Esophagus mucosa (tissue), 1 donor: ENCODE results near the gene TNRC6C. TPM values are rescaled to one million over a fixed set of nuclear protein-coding genes. Genes with fewer than 3 reads are reported as not detected.

Experiments
- ATAC-seq: fragments of 200-7000 bp; cut with Tn5 transposase; one replicate; pipeline ENCODE4 v1.9.1; 2020
- total RNA-seq: library from RNA; stranded (reverse); gene quantifications from one replicate; pipeline ENCODE4 v1.2.4, GENCODE V29; 2023
- donor health status: DM: yes; HTN: yes; CAD: no.

The TNRC6C gene, protein sequence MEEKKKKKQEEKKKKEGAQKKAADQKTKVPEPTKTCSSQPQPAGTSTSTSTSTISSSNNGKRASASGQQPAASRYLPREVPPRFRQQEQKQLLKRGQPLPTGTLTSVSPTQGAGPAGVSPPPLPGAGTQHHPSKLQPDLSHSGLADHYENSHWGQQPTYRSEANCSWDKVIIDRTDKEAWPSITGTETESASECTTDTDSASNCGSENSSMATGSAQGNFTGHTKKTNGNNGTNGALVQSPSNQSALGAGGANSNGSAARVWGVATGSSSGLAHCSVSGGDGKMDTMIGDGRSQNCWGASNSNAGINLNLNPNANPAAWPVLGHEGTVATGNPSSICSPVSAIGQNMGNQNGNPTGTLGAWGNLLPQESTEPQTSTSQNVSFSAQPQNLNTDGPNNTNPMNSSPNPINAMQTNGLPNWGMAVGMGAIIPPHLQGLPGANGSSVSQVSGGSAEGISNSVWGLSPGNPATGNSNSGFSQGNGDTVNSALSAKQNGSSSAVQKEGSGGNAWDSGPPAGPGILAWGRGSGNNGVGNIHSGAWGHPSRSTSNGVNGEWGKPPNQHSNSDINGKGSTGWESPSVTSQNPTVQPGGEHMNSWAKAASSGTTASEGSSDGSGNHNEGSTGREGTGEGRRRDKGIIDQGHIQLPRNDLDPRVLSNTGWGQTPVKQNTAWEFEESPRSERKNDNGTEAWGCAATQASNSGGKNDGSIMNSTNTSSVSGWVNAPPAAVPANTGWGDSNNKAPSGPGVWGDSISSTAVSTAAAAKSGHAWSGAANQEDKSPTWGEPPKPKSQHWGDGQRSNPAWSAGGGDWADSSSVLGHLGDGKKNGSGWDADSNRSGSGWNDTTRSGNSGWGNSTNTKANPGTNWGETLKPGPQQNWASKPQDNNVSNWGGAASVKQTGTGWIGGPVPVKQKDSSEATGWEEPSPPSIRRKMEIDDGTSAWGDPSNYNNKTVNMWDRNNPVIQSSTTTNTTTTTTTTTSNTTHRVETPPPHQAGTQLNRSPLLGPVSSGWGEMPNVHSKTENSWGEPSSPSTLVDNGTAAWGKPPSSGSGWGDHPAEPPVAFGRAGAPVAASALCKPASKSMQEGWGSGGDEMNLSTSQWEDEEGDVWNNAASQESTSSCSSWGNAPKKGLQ (N-terminal part only)
- 6.8 TPM for total RNA-seq

DNA sequence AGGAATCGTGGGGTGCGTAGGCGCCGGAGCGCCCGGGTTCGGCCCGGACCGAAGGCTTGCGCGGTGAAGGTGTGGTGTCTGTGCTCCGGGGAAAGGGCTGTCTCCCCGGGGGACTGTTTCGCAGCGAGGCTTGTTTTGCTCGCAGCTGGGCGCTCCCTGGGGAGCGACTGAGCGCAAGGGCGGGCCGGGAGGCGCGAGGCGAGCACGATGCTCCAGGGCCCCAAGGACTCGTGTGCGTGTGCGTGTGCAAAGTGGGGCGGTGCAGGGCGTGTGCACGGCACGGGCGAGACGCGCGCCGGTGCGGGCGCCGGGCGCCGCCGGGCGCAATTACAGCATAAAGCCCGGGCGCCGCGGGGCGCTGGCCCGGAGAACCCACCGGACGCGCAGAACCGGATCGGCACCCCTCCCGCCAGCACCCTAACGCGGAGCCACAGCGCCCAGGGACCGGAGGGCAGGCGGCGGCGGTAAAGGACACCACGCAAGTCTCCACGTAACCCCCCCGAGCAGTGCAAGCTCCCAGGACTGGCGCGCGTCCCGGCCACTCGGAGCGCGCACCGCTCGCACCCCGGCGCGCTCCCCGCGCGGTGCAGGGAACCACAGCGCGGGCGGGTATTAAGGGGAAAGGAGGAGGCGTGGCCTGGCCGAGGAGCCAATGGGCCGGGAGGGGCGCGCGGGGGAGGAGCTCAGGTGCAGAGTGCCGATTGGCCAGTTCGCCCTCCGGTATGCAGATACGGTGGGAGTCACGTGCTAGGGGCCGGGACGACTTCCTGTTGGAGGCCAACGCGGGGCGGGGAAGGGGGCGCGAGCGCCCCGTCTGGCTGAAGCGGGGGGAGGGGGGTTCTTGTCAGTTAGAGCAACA is at the start of gene TNRC6C:
Gene TNRC6C (plus strand): TSS at position 847 of the 859 bp plus-strand sequence. CDS start 45,504 bp downstream, outside the sequence.
- peak; percentile 100 for ATAC-seq

DNA sequence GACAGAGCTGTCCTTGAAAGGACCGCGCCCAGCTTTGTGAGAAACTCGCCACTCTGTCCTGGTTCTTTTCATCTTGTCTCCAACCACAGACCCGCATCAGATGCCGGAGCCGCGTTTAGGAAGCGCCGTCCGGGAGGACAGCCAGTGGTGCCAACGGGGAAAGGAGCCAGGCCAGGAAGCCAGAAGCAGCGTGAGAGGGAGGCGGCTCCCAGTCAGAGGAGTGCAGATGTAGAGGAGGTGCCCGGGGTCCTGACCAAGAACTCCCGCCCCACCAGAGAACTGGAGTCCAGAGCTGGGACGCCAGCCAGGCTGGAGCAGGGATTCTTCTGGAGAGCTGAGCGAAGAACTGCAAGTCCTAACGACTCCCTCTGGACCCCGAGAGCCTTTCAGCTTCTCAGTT is 49.3 kb upstream of the TNRC6C start:
- no peak for ATAC-seq

- no peak for ATAC-seq
Measured at GRCh38 chr17:77909816-77910215, 48.7 kb upstream of the TNRC6C start.

DNA sequence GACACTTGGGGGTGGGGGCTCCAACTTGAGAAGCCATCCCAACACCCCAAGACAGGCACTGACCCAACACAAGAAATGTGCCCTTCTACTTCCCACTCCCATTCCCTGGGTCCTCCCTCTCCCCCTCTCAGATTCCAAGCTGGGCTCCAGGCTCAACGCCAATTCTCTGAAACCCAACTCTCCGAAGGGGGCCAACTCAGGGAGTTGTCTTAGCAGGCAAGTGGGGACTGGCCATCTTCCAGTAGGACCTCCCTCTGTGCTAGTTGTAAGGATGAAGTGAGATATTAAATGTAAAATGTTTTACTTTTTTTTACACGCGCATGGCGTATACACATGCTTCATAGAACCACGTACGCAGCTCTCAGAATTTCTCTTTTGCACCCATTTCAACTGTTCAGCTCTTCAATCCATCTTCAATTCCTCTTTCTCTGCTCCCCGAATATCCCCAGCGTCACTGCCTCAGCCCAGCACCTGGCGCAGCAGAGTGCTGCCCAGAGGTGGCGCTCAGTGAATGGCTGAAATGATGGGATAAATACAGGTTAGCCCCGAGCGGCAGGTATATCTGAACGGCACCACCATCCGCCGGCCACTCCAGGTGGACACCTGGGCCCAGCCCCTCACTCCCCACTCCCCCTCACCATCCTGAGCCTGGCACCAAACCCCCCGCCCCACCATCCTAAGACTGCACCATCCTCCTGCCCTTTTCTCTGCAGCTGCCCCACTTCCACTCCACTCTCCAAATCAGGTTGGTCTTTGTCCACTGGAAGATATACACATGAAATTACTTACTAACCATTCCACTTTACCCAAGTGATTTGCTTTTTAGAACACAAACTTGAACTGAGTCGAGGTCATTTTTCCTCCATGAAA is 43.9 kb upstream of the TNRC6C start:
- ATAC-seq = peak; percentile 44

- ATAC-seq = no peak
Measured at GRCh38 chr17:77915594-77916021, 42.9 kb upstream of the TNRC6C start.

DNA sequence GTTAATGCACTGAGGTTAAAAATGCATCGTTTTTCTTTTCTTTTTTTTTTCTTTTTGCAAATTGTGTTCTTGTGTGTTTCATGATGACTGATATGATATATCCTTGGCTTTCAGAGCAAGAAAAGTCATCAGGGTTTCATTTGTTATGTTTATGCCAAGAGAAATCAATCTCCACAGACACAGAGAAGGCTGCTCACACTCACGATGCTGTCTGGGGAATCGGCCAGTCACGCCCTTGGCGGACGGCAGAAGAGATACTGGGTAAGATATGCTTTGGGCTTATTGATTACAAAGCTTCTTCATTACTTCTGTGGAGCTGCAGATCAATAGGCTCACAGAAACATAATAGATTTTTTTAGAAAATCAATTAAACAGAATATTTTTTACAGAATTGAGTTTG is 42.2 kb upstream of the TNRC6C start:
- no peak for ATAC-seq

DNA sequence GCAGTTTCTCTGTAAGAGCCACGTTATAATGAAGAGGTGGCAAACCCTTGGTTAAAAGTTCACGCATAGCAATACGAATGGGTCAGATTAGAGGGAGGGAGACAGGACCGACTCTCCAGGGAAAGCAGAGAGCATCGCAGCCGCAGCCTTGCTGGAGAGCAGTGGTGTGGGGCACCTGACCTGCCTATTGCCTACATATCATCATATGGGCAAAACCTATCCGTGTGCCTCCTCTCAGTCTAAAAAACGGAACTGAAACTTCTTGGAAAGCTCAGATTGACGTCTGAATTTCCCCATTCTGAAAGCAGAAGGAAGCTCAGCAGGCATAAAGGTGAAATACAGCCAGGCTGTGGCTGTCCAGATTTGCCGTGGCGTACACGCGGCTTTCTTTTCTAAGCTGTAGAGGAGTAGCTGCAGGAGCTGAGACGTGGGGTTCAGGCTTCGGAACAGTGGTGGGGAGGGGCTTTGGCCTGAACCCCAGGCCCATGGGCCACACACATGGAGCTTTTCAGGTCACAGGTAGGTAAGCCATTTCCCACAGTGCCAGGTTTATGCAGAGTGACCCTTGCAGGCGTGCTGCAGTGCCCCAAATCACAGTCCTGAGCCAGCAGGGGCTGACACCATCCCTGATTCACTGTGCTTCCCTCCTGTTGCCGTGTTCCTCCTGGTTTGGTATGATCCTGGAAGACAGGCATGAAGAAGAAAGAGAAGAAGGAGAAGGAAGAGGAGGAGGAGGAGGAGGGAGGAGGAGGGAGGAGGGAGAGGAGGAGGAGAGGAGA is 41.6 kb upstream of the TNRC6C start:
- no peak for ATAC-seq

DNA sequence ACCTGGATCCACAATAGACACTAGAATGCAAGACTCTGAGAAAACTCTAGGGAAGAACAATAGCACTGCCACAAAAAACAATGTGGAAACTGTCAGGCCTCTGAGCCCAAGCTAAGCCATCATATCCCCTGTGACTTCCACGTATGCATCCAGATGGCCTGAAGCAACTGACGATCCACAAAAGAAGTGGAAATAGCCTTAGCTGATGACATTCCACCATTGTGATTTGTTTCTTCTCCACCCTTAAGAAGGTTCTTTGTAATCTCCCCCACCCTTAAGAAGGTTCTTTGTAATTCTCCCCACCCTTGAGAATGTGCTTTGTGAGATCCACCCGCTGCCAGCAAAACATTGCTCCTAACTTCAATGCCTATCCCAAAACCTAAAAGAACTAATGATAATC is 39.2 kb upstream of the TNRC6C start:
- no peak for ATAC-seq

GRCh38 chr17:77923135-77923534 is 35.4 kb upstream of the TNRC6C start:
- no peak for ATAC-seq

DNA sequence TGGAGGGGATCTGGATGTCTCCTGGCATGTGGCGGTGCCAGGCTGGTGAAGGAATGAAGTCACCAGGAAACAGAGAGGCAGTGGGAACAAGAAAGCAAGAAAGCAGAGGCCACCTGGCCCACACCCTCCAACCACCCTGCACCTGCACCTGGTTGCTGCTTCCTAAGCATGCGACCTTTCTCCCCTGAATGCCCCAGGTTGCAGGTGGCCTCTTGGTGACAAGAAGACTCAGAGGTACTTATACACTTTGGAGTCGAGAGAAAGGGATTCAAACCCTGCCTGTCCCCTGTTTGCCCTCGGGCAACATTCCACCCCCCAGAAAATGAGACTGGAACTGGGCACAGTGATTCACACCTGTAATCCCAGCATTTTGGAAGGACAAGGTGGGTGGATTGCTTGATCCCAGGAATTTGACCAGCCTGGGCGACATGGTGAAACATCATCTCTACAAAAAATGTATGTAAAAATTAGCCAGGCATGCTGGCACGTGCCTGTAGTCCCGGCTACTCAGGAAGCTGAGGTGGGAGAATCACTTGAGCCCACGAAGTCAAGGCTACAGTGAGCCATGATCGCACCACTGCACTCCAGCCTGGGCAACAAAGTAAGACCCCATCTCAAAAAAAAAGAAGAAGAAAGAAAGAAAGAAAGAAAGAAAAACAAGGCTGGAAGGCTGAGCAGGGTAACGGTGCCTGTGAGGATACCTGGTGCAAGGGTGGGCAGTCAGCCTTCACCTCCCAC is 34.6 kb upstream of the TNRC6C start:
- ATAC-seq = no peak

- no peak for ATAC-seq
Measured at GRCh38 chr17:77924757-77925336, 33.7 kb upstream of the TNRC6C start.

DNA sequence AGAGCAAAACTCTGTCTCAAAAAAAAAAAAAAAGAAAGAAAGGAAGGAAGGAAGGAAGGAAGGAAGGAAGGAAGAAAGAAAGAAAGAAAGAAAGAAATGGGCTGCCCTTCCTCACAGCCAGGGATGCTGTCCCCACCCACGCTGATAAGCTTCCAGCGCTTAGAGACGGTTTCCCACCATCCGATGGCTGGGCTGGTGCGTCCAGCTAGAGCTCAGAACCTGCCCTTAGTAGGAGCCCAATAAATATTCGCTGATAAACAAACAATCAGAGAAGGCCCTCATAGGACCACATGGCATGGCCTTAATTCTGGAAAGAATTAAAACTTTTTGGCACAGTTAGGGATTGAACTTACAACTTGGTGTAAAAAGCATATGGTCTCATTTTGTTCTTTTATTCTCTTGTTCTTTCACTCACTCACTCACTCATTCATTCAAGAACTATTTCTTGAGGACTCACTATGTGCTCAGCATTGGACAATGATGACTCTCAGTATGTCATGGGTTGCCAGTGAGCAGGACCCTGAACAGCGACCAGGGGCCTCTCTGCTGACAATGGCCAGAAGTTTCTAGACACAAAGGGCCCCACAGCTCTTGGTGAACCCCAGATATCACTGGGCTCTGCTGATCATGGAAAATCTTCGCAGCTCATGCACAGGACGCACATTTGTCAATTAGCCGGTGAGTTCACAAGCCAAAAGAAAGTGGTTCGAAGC is 32.5 kb upstream of the TNRC6C start:
- no peak for ATAC-seq

DNA sequence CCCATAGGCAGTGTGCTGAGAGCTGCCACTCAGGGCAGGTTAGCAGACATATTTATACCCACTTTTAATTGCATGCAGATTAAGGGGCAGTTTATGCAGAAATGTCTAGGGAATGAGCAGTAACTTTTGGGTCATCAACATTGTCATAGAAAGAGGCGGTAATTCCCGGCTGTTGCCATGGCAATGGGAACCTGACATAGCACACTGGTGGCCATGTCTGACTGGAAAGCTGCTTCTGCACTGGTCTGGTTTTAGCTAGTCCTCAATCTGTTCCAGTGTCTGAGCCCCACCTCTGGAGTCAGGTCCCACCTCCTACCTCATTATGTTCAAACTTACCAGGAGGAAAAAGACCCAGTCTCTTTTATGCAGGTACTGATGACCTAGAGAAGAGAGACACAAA is 31.5 kb upstream of the TNRC6C start:
- no peak for ATAC-seq

DNA sequence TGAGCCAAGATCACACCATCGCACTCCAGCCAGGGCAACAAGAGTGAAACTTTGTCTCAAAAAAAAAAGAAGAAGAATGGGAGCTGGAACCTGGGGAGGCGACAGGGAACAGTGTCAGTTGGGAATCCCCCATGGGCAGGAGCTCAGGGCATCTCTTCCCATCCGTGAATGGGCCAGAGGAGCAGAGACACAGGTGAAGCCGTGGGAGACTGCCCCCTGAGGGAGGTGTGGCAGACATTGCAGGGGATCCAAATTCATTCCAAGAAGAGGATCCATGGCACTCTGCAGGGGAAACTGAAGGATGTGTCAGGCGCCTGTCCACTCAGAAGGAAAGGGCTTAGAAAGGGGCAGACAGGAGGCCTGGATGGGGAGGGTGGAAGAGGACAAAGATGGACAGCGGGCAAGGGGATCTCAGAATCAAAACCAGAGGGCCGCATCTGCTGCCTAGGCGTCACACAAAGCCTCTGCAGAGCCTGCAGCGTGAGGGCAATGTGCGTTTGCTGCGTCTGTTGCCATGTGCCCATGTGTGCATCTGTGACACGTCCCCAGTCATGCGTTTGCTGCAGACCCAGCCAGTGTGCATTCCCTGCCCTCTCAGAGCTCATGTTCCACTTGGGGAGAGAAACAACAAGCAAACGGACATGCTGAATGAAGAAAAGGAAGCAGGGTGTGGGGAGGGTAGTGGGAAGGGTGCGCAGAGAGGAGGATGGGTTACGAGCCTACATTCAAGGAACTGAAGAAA is 30.6 kb upstream of the TNRC6C start:
- no peak for ATAC-seq

DNA sequence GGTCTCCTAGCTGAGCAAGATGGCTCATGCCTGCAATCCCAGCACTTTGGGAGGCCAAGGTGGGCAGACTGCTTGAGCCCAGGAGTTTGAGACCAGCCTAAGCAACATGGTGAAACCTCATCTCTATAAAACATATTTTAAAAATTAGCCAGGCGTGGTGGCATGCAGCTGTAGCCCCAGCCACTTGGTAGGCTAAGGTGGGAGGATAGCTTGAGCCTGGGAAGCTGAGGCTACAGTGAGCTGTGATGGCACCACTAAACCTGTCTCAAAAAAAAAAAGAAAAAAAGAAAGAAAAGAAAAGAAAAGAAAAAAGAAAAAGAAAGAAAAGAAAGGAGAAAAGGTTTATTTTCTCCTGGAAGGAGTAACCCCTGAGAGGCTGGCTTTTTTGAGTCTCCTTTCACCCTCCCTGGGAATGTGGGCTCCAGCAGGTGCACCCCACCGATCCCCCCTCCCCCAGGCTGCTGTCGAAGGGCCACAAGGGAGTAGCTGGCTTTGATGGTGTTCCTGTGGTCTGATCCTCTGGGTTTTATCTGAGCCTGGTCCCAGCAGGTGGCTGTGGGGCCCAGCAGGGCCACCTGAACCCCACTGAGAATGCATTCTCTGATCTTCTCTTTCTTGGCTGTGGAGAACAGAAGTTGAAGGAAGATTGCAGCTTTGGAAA is 29.9 kb upstream of the TNRC6C start:
- ATAC-seq = no peak

DNA sequence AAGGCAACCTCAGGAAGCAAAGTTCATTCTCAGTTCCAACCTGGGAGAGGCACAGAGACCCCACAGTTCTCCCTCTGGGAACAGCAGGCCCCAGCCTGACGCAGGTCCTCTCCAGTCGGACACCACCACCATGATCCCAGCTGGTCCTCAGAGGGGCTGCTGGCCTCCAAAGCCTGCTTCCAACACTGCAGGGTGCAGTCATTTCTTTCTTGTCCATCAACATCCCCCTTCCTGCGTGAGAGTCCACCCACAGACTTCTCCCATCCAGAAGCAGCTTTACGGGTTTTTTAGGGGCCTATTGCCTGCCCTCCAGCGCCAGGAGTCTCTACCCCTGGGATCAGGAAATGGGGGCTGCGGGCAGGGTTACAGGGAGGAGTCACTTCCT is 29.3 kb upstream of the TNRC6C start:
- no peak for ATAC-seq

GRCh38 chr17:77929871-77930436 is 28.5 kb upstream of the TNRC6C start:
- no peak for ATAC-seq
